NCI-H460 (cell line): ENCODE measurements around the gene INTS7. TPM values are rescaled to one million over a fixed set of nuclear protein-coding genes. Genes with fewer than 3 reads are reported as not detected.

Experiments
- DNase-seq: peaks from one replicate; pipeline ENCODE4 v3.0.0-alpha.2; 2016; ENCODE audit warnings: low read depth; ENCODE audit errors: extremely low read depth
- small RNA-seq, 2 experiments: library from RNA; depleted of rRNA; stranded (forward); fragments of <200 nt; gene quantifications; one replicate each; pipeline ENCODE3, GENCODE V24; 2014
- total RNA-seq: library from RNA; depleted of rRNA; stranded (reverse); fragments of >200 nt; shearing (Covaris generic); gene quantifications from 2 replicates; pipeline ENCODE4 v1.2.3, GENCODE V29; 2014; rRNA removed

INTS7 gene
- total RNA-seq, 1 experiment from 2014 or later, result 45.5 TPM

DNA sequence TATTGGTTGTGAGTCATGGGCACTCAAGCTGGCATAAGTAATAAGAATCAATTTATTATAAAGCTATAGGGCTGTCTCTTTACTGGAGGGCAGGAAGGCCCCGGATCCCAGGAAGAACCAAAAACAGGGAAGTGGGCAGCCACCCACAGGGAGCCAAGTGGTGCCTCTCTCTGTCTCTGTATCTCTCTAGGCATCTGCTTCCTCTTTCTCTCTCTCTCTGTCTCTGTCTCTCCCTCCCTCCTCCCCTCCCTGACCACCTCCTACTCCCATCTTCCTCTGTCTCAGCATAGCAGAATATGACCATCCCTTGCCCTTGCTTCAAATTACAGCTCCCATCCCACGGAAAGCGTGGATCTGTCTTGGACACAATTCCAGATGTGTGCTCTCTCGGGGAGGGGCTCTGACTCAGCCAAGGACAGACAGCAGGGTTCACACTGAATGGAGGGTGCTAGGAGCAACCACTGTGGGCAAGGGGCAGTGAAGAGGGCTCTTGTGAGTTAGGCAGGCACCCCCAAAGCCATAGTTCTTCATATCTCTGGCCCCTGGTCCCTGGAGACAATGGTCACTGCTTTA, 124.4 kb downstream of the INTS7 start:
- no peak for DNase-seq

DNA sequence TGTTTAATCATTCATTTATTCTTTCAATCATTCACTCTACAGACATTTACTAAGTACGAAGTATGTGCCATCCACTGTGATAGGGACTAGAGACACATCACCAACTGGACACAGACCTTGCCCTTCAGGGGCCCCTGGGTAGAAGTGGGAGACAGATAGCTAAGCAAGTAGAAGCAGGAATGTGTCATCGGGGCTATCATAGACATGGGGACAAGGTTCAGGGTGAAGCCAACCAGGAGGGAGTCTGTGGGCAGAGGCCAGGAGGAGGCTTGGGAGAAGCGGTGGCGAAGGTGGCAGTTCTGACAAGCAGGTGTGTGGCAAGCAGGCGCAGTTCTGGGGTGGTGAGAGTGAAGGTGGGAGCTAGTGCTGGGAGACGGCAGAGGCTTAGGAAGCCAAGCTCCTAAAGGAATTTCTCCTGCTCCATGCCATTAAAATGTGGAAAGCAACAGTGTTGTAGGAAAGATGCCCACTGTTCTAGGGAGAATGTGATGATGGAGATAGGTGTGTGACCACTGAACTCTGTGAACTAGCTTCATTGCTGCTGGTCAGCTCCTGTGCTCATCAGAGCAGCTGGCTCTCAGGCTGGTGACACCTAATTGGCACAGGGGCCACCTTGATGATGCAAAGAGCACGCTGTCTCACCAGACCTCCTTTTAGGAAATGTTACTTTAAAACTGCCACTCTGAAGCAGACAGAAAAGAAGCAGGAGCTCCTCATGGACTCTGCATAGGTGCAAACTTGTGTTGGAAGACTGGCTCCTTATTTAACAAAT, 125.1 kb downstream of the INTS7 start:
- no peak for DNase-seq

DNA sequence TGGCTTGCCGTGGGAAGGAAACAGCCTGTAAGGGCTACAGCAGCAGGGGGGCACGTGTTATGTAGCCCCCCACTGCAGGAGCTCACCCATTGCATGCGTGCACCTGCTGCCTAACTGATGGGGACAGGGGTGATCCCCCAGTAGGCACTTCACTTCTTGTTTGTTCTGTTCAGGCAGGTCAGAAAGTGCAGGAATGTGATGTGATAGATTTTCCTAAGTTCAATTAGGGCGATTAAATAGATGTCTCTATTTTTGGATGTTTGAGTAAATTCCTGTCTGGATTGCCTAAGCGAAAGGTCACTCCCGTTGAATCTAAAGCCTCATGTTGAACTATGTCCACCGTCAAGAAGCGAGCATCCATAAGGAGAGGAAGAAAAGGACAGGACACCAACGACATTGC, 126.0 kb downstream of the INTS7 start:
- no peak for DNase-seq

DNA sequence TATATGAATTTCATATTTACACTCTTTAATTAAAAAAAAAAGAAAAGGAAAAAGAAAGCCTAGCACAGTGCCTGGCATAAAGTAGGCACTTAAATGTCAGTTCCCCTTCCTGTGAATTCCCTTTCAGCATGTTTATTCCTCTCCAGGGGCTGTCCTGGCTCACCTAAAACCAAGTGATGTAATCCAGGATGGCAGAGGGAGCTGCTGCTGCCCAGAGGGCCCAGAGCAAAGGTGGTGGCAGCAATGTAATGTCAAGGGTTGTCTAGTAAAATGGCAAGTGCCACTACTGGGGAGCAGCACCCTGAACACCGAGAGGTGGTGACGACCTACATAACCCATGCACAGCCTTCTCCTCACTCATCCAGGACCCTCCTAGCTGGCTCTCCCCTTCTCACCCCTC, 126.4 kb downstream of the INTS7 start:
- no peak for DNase-seq

DNA sequence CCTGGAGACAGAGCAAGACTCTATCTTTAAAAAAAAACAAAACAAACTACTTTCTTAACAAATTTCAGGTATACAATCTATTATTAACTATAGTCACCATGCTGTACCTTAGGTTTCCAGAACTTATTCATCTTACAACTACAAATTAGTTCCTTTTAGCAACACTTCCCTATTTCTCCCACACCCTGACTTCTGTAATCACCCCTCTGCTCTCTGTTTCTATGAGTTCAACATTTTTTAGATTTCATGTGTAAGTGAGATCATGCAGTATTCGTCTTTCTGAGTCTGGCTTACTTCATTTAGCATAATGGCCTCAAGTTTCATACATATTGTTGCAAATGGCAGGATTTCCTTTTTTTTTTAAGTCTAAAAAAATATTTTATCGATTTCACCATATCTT, 126.9 kb downstream of the INTS7 start:
- no peak for DNase-seq

DNA sequence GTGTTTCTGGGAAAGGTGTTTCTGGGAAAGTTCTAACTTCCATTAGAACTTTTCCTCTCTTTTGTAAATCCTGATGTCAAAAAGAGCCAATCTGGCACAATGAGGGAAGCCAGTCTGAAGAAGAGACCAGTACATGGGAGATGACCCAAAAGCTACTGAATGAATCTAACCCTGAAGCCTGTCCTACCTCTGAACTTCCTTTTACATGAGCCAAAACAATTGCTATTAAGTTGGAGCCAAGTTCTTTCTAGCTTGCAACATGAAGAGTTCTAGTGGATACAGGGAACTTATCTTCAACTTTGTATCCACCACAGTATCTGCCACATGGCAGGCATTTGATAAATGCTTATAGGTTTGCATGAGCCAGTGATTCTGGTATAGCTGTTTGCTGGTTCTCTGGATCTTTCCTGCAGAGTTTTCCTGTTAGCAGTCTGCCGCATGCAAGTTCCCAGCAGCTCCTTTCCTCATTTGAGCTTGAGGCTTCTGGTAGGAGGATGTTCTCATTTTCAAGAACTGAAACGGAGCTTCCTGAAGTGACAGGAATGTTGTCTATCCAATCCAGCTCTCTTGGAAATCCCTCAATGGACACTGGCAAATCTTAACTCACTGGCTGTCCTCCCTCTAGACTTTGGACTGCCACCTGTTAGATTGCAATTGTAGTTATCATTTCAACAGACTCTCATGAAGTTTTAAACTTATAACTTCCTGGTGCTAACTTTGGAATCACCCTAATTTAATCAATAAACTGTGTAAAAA, 131.7 kb downstream of the INTS7 start:
- DNase-seq, result no peak

DNA sequence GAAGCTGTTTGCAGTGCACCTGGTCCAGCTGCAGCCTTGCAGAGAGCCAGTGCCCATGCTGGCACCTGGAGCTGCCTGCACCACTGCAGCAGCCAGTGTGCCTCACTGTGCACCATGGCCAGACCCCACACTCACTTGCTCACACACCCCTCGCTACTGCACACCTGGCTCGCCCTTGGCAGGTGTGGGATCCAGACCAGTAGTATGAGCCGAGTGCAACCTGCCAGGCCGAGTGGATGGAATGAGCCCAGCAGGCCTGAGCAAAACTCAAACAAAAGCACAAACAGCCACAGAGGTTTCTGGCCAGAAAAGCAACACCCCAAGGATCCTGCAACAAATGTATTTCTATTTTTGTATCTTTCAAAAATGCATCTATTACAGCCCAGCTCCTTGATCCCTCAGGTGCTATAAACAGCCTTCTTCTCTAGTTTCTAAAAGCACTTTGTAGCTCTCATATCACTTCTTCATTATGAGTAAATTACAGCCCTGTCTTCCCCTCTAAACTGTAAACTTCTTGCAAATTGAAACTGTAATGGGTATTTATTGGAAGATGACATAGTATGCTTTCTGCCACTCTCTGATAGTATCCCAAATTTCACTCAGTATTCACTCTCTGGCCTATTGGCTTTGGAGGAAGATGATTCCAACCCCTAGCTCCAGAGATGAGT, 132.6 kb downstream of the INTS7 start:
- no peak for DNase-seq

DNA sequence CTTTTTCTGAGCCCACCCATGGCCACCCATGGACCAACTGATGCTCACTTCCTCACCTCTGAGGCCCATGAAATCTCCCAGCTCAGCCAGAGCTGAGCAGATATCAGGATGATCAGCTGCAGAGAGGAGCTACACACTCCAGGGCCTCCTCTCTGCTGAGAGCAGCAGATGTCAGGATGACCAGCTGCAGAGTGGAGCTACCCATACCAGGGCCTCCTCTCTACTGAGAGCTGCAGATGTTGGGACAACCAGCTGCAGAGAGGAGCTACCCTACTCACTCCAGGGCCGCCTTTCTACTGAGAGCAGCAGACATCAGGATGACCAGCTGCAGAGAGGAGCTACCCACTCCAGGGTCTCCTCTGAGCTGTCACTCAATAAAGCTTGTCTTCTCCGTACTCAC, 133.4 kb downstream of the INTS7 start:
- DNase-seq, result no peak

DNA sequence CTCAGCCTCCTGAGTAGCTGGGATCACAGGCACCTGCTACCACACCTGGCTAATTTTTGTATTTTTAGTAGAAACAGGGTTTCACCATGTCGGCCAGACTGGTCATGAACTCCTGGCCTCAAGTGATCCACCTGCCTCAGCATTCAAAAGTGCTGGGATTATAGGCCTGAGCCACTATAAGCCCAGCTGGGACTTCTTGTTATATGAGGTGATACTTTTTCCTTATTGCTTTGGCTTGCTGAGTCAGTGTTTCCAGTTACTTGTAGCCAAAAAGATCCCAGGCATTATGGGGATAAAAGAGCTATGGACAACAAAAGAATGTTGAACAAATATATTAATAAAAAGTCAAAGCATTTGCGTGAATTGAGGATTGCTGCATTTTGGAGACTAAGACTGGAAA, 134.9 kb downstream of the INTS7 start:
- DNase-seq, result no peak

DNA sequence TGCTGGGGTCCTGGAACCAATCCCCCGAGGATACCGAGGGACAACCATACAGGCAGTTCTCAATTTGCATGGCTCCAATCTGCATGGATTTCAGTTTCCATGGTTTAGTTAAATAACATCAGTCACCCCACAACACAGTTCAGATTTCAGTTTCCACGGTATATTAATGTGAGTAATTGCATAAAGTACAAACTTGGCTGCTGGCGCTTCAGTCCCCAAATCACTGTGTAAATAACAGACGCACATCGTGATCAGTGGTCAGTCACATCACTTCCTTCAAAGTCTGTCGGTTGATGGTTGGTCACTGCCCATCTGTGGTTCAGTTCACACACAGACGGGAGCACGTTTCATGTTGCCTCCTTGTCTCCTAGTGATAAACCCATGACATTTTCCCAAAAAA, 138.4 kb downstream of the INTS7 start:
- no peak for DNase-seq

DNA sequence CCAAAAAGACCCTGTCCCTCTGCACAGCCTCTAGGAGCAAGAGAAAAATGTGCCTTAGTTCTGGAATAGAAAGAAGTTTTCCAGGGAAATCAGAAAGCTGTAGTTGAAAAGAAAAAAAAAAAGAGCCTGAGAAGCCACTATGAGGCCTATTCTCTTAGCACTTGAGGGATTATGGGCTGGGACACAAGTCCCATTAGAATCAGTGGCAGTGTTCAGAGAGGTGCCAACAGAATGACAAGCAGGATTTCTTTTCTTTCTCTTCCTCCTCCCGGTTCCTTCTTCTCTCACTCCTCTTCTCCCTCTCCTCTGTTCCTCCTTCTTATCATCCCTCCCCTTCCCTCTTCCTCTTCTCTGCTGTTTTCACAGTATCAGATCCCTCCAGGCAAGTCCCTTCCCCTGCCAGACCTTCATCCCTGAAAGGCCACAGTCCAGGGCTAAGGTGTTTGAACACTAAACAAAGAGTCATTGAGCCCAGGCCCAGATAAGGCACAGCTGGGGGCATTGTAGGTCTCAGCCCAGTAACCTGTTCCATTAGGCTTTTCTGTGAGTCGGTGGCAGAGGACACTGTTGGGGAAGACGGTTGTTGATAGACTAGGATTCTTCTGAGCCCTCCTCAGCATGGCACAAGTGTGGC, 140.1 kb downstream of the INTS7 start:
- DNase-seq, result no peak

DNA sequence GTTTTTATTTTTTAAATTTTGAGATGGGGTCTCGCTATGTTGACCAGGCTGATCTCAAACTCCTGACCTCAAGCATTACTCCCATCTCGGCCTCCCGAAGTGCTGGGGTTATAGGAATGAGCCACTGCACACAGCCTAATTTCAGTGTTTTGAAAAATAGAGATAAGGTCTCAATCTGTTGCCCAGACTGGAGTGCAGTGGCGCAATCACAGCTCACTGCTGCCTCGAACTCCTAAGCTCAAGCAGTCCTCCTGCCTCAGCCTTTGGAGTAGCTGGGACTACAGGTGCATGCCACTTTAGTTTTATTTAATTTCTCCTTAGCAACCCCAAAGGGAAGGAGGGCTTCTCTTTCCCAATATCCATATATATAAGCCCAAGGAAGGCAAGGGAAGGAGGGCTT, 141.0 kb downstream of the INTS7 start:
- DNase-seq, result no peak

DNA sequence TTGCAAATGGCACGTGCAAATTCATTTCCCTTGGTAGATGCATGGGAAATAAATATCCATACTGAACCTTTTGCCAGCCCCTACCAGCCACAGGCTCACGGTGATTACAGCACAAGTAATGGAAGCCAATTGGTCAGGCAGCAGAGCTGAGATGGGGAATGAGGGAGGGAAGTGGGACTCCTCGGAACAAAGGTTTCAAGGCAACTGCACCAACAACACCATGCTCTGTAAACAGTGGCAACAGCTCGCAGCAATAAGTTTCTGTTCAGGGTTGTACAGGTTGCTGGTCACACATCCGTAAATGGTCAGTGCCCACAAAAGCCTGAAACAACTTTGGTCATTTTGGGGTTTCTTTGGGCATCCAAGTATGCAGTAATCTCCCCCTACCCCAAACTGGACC, 142.1 kb downstream of the INTS7 start:
- DNase-seq, result no peak

DNA sequence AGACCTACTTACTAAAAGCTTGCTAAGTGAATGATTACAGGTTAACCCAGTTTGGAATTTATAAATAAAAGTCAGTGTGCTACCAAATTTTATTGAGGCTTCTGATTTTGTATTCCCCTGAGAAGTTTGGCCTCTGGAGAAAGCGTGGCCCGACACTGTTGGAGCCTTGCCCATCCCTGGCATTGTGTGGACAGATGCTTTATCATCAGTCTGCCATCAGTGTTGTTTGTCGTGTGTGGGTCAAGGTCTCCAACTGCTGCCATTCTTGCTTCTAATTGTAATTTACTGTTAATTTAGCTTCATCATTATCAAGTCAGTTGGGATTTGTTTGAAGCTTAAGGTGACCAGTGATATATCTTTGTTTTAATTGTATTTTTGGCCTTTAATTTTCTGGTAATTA, 142.8 kb downstream of the INTS7 start:
- DNase-seq, result no peak

DNA sequence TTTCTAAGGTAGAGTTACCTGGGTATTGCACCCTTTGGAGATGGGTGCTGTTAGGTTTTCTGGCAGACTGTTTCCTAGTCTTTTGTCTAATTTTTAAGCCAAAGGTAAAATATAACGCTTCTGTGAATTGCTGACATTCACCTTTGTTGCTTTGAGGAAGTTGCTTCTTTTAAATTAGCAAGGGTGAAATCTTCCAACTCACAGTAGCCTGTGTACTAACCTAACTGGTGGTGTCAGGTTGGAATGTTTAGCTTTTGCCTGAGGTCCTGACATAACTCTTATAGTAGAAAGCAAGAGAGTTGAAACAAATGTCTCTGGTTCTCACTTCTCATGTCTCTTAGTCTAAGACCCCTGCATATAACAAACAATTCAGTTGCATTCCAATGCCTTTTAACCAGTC, 143.6 kb downstream of the INTS7 start:
- no peak for DNase-seq

Small RNA genes within 50 kb of the gene (small RNA-seq; reads per million reads assigned to genes)
- 0 reads per million in 2 experiments for gene MIR3122
- gene RF00568, result 0 to 0.06 reads per million in 2 experiments

Other genes with a start within 250 kb of the INTS7 start
- gene LPGAT1, start 204.8 kb downstream of the INTS7 start, total RNA-seq, result 70.8 and 71.8 TPM in 2 replicates
- gene DTL, start 191 bp upstream of the INTS7 start, total RNA-seq, result 19.0 and 22.6 TPM in 2 replicates
- gene PPP2R5A, start 249.9 kb upstream of the INTS7 start, total RNA-seq, result 53.8 and 56.4 TPM in 2 replicates